Measurements from ENCODE around the gene CYP2U1. TPM values are rescaled to one million over a fixed set of nuclear protein-coding genes. Genes with fewer than 3 reads are reported as not detected.

CYP2U1 gene
- total and polyA plus RNA-seq, 2 of the 8 experiments (the other 6 are each of a cell fraction or from before 2014, with no cell fraction given), result 3.1 to 5.0 TPM

DNA sequence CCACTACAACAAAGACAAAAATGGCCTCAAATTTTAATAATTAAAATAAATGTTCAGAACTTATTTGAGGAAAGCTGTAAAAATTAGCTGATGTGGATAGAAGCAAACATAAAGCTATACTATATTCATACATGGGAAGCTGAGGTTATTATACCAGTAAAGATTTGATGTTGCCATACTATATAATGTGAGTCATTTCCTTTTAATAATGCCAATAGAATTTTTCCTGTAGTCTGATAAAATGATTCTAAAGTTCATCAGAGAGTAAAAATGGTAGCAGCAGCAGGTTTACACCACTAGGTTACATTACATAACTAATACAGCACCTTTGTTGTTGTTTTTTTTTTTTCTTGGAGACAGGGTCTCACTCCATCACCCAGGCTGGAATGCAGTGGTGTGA is 45.5 kb upstream of the CYP2U1 start (continued):
- TF ChIP-seq, protein P1, sequence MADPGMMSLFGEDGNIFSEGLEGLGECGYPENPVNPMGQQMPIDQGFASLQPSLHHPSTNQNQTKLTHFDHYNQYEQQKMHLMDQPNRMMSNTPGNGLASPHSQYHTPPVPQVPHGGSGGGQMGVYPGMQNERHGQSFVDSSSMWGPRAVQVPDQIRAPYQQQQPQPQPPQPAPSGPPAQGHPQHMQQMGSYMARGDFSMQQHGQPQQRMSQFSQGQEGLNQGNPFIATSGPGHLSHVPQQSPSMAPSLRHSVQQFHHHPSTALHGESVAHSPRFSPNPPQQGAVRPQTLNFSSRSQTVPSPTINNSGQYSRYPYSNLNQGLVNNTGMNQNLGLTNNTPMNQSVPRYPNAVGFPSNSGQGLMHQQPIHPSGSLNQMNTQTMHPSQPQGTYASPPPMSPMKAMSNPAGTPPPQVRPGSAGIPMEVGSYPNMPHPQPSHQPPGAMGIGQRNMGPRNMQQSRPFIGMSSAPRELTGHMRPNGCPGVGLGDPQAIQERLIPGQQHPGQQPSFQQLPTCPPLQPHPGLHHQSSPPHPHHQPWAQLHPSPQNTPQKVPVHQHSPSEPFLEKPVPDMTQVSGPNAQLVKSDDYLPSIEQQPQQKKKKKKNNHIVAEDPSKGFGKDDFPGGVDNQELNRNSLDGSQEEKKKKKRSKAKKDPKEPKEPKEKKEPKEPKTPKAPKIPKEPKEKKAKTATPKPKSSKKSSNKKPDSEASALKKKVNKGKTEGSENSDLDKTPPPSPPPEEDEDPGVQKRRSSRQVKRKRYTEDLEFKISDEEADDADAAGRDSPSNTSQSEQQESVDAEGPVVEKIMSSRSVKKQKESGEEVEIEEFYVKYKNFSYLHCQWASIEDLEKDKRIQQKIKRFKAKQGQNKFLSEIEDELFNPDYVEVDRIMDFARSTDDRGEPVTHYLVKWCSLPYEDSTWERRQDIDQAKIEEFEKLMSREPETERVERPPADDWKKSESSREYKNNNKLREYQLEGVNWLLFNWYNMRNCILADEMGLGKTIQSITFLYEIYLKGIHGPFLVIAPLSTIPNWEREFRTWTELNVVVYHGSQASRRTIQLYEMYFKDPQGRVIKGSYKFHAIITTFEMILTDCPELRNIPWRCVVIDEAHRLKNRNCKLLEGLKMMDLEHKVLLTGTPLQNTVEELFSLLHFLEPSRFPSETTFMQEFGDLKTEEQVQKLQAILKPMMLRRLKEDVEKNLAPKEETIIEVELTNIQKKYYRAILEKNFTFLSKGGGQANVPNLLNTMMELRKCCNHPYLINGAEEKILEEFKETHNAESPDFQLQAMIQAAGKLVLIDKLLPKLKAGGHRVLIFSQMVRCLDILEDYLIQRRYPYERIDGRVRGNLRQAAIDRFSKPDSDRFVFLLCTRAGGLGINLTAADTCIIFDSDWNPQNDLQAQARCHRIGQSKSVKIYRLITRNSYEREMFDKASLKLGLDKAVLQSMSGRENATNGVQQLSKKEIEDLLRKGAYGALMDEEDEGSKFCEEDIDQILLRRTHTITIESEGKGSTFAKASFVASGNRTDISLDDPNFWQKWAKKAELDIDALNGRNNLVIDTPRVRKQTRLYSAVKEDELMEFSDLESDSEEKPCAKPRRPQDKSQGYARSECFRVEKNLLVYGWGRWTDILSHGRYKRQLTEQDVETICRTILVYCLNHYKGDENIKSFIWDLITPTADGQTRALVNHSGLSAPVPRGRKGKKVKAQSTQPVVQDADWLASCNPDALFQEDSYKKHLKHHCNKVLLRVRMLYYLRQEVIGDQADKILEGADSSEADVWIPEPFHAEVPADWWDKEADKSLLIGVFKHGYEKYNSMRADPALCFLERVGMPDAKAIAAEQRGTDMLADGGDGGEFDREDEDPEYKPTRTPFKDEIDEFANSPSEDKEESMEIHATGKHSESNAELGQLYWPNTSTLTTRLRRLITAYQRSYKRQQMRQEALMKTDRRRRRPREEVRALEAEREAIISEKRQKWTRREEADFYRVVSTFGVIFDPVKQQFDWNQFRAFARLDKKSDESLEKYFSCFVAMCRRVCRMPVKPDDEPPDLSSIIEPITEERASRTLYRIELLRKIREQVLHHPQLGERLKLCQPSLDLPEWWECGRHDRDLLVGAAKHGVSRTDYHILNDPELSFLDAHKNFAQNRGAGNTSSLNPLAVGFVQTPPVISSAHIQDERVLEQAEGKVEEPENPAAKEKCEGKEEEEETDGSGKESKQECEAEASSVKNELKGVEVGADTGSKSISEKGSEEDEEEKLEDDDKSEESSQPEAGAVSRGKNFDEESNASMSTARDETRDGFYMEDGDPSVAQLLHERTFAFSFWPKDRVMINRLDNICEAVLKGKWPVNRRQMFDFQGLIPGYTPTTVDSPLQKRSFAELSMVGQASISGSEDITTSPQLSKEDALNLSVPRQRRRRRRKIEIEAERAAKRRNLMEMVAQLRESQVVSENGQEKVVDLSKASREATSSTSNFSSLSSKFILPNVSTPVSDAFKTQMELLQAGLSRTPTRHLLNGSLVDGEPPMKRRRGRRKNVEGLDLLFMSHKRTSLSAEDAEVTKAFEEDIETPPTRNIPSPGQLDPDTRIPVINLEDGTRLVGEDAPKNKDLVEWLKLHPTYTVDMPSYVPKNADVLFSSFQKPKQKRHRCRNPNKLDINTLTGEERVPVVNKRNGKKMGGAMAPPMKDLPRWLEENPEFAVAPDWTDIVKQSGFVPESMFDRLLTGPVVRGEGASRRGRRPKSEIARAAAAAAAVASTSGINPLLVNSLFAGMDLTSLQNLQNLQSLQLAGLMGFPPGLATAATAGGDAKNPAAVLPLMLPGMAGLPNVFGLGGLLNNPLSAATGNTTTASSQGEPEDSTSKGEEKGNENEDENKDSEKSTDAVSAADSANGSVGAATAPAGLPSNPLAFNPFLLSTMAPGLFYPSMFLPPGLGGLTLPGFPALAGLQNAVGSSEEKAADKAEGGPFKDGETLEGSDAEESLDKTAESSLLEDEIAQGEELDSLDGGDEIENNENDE (IDR thresholded peaks at IDR 0.05; ENCODE audit: insufficient replicate concordance, low read length), result no peak
- TF ChIP-seq SRF (IDR thresholded peaks at IDR 0.05; ENCODE audit: low read depth, low read length) (no peak), TBP (IDR thresholded peaks at IDR 0.05; ENCODE audit: low read depth, low read length) (no peak), TEAD4 (IDR thresholded peaks at IDR 0.05; ENCODE audit: low read depth, low read length) (no peak), ATF3 (IDR thresholded peaks at IDR 0.05; ENCODE audit: insufficient read depth, low read depth, low read length) (no peak), EZH2 (IDR thresholded peaks at IDR 0.05; ENCODE audit: low read depth, low read length, severe bottlenecking) (no peak), RNF2 (IDR thresholded peaks at IDR 0.05; ENCODE audit: borderline replicate concordance, low read depth, low read length, missing control alignments, poor library complexity, severe bottlenecking) (no peak), TAF7 (optimal IDR thresholded peaks at IDR 0.05; ENCODE audit: borderline replicate concordance, low read depth, low read length) (no peak), SIRT6 (IDR thresholded peaks at IDR 0.05; ENCODE audit: low read length) (no peak), CREB1 (IDR thresholded peaks at IDR 0.05) (no peak)

All from H1 (cell line).